ENCODE results near the gene WDR43. TPM values are rescaled to one million over a fixed set of nuclear protein-coding genes. Genes with fewer than 3 reads are reported as not detected.
A peak's percentile ranks its signal among the peaks of the same experiment; 100 is the strongest.

Gene WDR43
- total and polyA plus RNA-seq, 9 of the 15 experiments (the other 6 are each of a cell fraction or from before 2014, with no cell fraction given), result 34.6 to 197 (median 105) TPM

DNA sequence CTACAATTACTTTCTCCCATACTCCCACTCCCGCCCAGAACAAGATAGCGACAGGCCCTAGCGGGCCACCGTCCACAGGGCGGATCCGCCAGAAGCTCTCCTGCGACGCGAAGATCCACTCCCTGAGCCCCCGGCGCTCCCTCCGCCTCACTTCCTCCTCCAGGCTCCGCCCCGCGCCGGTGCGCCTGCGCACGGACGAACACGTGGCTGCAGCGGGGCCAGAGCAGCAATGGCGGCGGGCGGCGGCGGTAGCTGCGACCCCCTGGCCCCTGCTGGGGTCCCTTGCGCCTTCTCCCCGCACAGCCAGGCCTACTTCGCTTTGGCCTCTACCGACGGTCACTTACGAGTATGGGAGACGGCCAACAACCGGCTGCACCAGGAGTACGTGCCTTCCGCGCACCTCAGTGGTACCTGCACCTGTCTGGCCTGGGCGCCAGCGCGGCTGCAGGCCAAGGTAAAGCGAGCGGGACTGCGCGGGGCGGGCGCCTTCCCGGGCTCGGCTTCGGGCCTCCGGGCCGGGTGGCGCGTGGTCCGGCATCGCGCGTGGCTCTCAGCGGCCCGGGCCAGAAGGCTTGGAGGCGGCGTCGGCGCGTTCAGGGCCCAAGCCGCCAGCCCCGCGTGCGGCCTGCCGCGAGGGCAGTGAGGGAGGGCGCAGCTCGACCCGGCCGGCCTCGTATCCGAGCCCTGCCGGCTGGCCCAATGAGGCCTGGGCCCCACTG, at the start of gene WDR43 (continued):
- TF ChIP-seq REST (IDR thresholded peaks at IDR 0.05; ENCODE audit: borderline replicate concordance), result no peak
- TF ChIP-seq REST (CRISPR knock-in tag; IDR thresholded peaks at IDR 0.05; ENCODE audit: low read depth), result no peak
- TF ChIP-seq PRMT5 (CRISPR knock-in tag; IDR thresholded peaks at IDR 0.05), result no peak
- no peak for TF ChIP-seq ZNF561 (CRISPR knock-in tag; conservative IDR thresholded peaks at IDR 0.05)
- TF ChIP-seq FOXK1 (CRISPR knock-in tag; IDR thresholded peaks at IDR 0.05; ENCODE audit: borderline replicate concordance), result no peak
- no peak for TF ChIP-seq ZNF174 (CRISPR knock-in tag; IDR thresholded peaks at IDR 0.05)
- no peak for TF ChIP-seq ZNF175 (CRISPR knock-in tag; IDR thresholded peaks at IDR 0.05; ENCODE audit: low read depth)
- TF ChIP-seq HNRNPL (IDR thresholded peaks at IDR 0.05; ENCODE audit: low read depth, low read length), result peak; percentile 47; the same call in 1 of the 2 replicates
- TF ChIP-seq CREB3L1 (IDR thresholded peaks at IDR 0.05; ENCODE audit: borderline replicate concordance, low read depth), result peak; percentile 89
- TF ChIP-seq MAFF (IDR thresholded peaks at IDR 0.05; ENCODE audit: low read length), result no peak
- TF ChIP-seq MXI1 (IDR thresholded peaks at IDR 0.05; ENCODE audit: low read depth, low read length), result peak; percentile 93
- no peak for TF ChIP-seq ATF3 (IDR thresholded peaks at IDR 0.05)
- TF ChIP-seq ATF3 (CRISPR knock-in tag; conservative IDR thresholded peaks at IDR 0.05), result 0 out of 2 replicates have a peak, but pooled peaks have one; percentile 49
- TF ChIP-seq ZNF583 (CRISPR knock-in tag; IDR thresholded peaks at IDR 0.05), result no peak
- peak; percentile 99 for TF ChIP-seq POLR2G (IDR thresholded peaks at IDR 0.05; ENCODE audit: low read depth, low read length)
- peak; percentile 76 for TF ChIP-seq PHF20 (IDR thresholded peaks at IDR 0.05; ENCODE audit: partially characterized antibody)
- TF ChIP-seq SMARCA5 (IDR thresholded peaks at IDR 0.05), result no peak
- 0 out of 2 replicates have a peak, but pooled peaks have one; percentile 19 for TF ChIP-seq TCF3 (CRISPR knock-in tag; IDR thresholded peaks at IDR 0.05)
- TF ChIP-seq ZC3H8 (IDR thresholded peaks at IDR 0.05), result no peak
- 0 out of 2 replicates have a peak, but pooled peaks have one; percentile 48 for TF ChIP-seq HDAC8 (tag; IDR thresholded peaks at IDR 0.05)
